HG03097 (cell line): ENCODE measurements around the gene TTL.

Source experiments
- ATAC-seq: cut with Tn5 transposase; IDR thresholded peaks from one replicate; pipeline ENCODE4 v1.9.1; 2021; ENCODE audit not compliant: unreplicated experiment, low FRiP score

TTL gene

GRCh38 chr2:112579241-112579640 is 97.3 kb downstream of the TTL start:
- no peak for ATAC-seq

GRCh38 chr2:112580084-112580483 is 98.1 kb downstream of the TTL start:
- no peak for ATAC-seq

GRCh38 chr2:112582314-112582746 is 100.4 kb downstream of the TTL start:
- no peak for ATAC-seq

- ATAC-seq: no peak
Measured at GRCh38 chr2:112583497-112584133, 101.7 kb downstream of the TTL start.

GRCh38 chr2:112584134-112584890 is 102.4 kb downstream of the TTL start, which contains the start of gene CHCHD5:
TSS of gene CHCHD5 (plus strand) at chr2:112584609. CDS start at chr2:112584648, 39 bp downstream.
- peak; percentile 82 for ATAC-seq

GRCh38 chr2:112584891-112585250 is 102.9 kb downstream of the TTL start:
- no peak for ATAC-seq

GRCh38 chr2:112585400-112585799 is 103.4 kb downstream of the TTL start:
- no peak for ATAC-seq

GRCh38 chr2:112585873-112586464 is 104.0 kb downstream of the TTL start:
- no peak for ATAC-seq

GRCh38 chr2:112588611-112589045 is 106.7 kb downstream of the TTL start:
- ATAC-seq: no peak
